NCI-H1436 treated with DMSO at 0.1 percent for 48 hours (cell line): Measurements from ENCODE around the gene TEX10.
"Not testable (repeated sequence)": the region's sequence is repeated elsewhere in the genome, so short reads cannot be mapped to it uniquely, and the experiment has no call there.

ENCODE experiments used
- DNase-seq: peaks from one replicate; lab custom pipeline; 2025; lab: John Stamatoyannopoulos, UW

Gene TEX10

GRCh38 chr9:100346836-100347235, 5.9 kb downstream of the TEX10 start:
- DNase-seq, result no peak

- DNase-seq, result no peak
Observed at GRCh38 chr9:100341889-100342288, 10.9 kb downstream of the TEX10 start.

- DNase-seq, result no peak
Observed at GRCh38 chr9:100340224-100340623, 12.5 kb downstream of the TEX10 start.

GRCh38 chr9:100338736-100339135, 14.0 kb downstream of the TEX10 start:
- not testable (repeated sequence) for DNase-seq

GRCh38 chr9:100324594-100325200, 28.0 kb downstream of the TEX10 start:
- no peak for DNase-seq

- no peak for DNase-seq
Observed at GRCh38 chr9:100322954-100323536, 29.7 kb downstream of the TEX10 start.

- DNase-seq, result no peak
Observed at GRCh38 chr9:100317706-100318105, 35.0 kb downstream of the TEX10 start.

GRCh38 chr9:100315561-100315960, 37.2 kb downstream of the TEX10 start:
- DNase-seq, result no peak

GRCh38 chr9:100309992-100310391, 42.8 kb downstream of the TEX10 start:
- no peak for DNase-seq

GRCh38 chr9:100308965-100309564, 43.7 kb downstream of the TEX10 start:
- DNase-seq, result no peak

GRCh38 chr9:100307080-100307479, 45.7 kb downstream of the TEX10 start:
- no peak for DNase-seq

GRCh38 chr9:100306283-100306682, 46.5 kb downstream of the TEX10 start:
- no peak for DNase-seq

- DNase-seq, result no peak
Observed at GRCh38 chr9:100303747-100304146, 49.0 kb downstream of the TEX10 start.

- no peak for DNase-seq
Observed at GRCh38 chr9:100298378-100298777, 54.4 kb downstream of the TEX10 start.

- no peak for DNase-seq
Observed at GRCh38 chr9:100296407-100296806, 56.3 kb downstream of the TEX10 start.

- no peak for DNase-seq
Observed at GRCh38 chr9:100295240-100295639, 57.5 kb downstream of the TEX10 start.

- DNase-seq, result no peak
Observed at GRCh38 chr9:100294806-100295205, 57.9 kb downstream of the TEX10 start.

- no peak for DNase-seq
Observed at GRCh38 chr9:100294341-100294740, 58.4 kb downstream of the TEX10 start.

GRCh38 chr9:100292414-100292813, 60.3 kb downstream of the TEX10 start:
- DNase-seq, result no peak

- DNase-seq, result no peak
Observed at GRCh38 chr9:100290714-100291113, 62.0 kb downstream of the TEX10 start.

GRCh38 chr9:100287186-100287585, 65.6 kb downstream of the TEX10 start:
- no peak for DNase-seq

GRCh38 chr9:100286257-100286656, 66.5 kb downstream of the TEX10 start:
- DNase-seq, result no peak

- no peak for DNase-seq
Observed at GRCh38 chr9:100285601-100286000, 67.1 kb downstream of the TEX10 start.

GRCh38 chr9:100285080-100285479, 67.7 kb downstream of the TEX10 start:
- no peak for DNase-seq
